PC-9 (cell line): ENCODE data around the gene RD3L. TPM values are rescaled to one million over a fixed set of nuclear protein-coding genes. Genes with fewer than 3 reads are reported as not detected.

Experiments used
- BruUV-seq: library from RNA; stranded (reverse); fragments of 400-500 nt; replicated peaks from 2 replicates; lab custom pipeline; 2021; lab: Mats Ljungman, UMichigan
- CTCF ChIA-PET: fragments of 300-600 bp; sonication (Branson Sonifier 250); formaldehyde crosslinking; loops from one replicate; lab custom pipeline; 2022; ENCODE audit warnings: antibody characterized with exemption; lab: Charles Lee
- POLR2A ChIA-PET: fragments of 300-600 bp; sonication (Branson Sonifier 250); formaldehyde crosslinking; loops from one replicate; lab custom pipeline; 2022; ENCODE audit warnings: antibody characterized with exemption; ENCODE audit not compliant: unreplicated experiment; lab: Charles Lee
- DNase-seq, 2 experiments: peaks; one replicate each; pipeline versions ENCODE4 v3.0.0 to v3.0.0-alpha.2; 2015 to 2022; ENCODE audit warnings: mixed read lengths in 1 of 2
- H2AFZ ChIP-seq: fragments of 200-600 bp; sonication (generic); 2 replicates; pipeline ENCODE4 v1.8.1; 2017; ENCODE audit warnings: antibody characterized with exemption
- H3F3A ChIP-seq: fragments of 200-600 bp; sonication (generic); 2 replicates; pipeline ENCODE4 v1.8.1; 2017; ENCODE audit warnings: antibody characterized with exemption, mild to moderate bottlenecking, low read depth; ENCODE audit not compliant: insufficient read depth
- H3K27ac ChIP-seq: fragments of 200-600 bp; sonication (generic); 2 replicates; pipeline ENCODE4 v1.6.1; 2016; ENCODE audit warnings: mixed run types
- H3K27me3 ChIP-seq: fragments of 200-600 bp; sonication (generic); 2 replicates; pipeline ENCODE4 v1.6.1; 2016; ENCODE audit warnings: low read depth, mixed run types; ENCODE audit not compliant: insufficient read depth
- H3K36me3 ChIP-seq: fragments of 200-600 bp; sonication (generic); 2 replicates; pipeline ENCODE4 v1.6.1; 2016; ENCODE audit warnings: low read depth, mixed run types
- H3K4me1 ChIP-seq: fragments of 200-600 bp; sonication (generic); replicated peaks from 2 replicates; pipeline ENCODE4 v1.6.1; 2016; ENCODE audit warnings: mixed run types; ENCODE audit not compliant: insufficient read depth
- H3K4me2 ChIP-seq: fragments of 200-600 bp; sonication (generic); 2 replicates; pipeline ENCODE4 v1.6.1; 2017; ENCODE audit warnings: mixed run types
- H3K4me3 ChIP-seq: fragments of 200-600 bp; sonication (generic); 2 replicates; pipeline ENCODE4 v1.6.1; 2016; ENCODE audit warnings: mixed run types
- H3K79me2 ChIP-seq: fragments of 200-600 bp; sonication (generic); 2 replicates; pipeline ENCODE4 v1.6.1; 2017; ENCODE audit warnings: low read depth, mixed run types
- H3K9me2 ChIP-seq: fragments of 200-600 bp; sonication (generic); 2 replicates; pipeline ENCODE4 v1.8.1; 2017; ENCODE audit warnings: mild to moderate bottlenecking; ENCODE audit not compliant: insufficient read depth
- H3K9me3 ChIP-seq: fragments of 200-600 bp; sonication (generic); 2 replicates; pipeline ENCODE4 v1.8.1; 2016; ENCODE audit warnings: low read depth; ENCODE audit not compliant: insufficient read depth
- H4K20me1 ChIP-seq: fragments of 200-600 bp; sonication (generic); 2 replicates; pipeline ENCODE4 v1.8.1; 2017; ENCODE audit not compliant: insufficient read depth
- EZH2 ChIP-seq: fragments of 200-600 bp; sonication (generic); IDR thresholded peaks from 2 replicates; pipeline ENCODE4 v1.8.0; 2017; ENCODE audit warnings: antibody characterized with exemption, low read depth
- intact Hi-C: fragments of 100-400 bp; cut with micrococcal nuclease; formaldehyde crosslinking; loops from one replicate; pipeline ENCODE4 v1.10.0; 2022; ENCODE audit not compliant: unreplicated experiment
- total RNA-seq: library from RNA; stranded (reverse); gene quantifications from 2 replicates; pipeline ENCODE4 v1.2.3, GENCODE V29; 2021
- TF ChIP-seq, protein P1 (sequence below): fragments of 200-600 bp; sonication (generic); conservative IDR thresholded peaks from 2 replicates; pipeline ENCODE4 v1.6.1; 2017; ENCODE audit warnings: mixed run types, antibody characterized with exemption, mild to moderate bottlenecking, moderate library complexity

Gene RD3L
- total RNA-seq, 1 experiment from 2014 or later = not detected

DNA sequence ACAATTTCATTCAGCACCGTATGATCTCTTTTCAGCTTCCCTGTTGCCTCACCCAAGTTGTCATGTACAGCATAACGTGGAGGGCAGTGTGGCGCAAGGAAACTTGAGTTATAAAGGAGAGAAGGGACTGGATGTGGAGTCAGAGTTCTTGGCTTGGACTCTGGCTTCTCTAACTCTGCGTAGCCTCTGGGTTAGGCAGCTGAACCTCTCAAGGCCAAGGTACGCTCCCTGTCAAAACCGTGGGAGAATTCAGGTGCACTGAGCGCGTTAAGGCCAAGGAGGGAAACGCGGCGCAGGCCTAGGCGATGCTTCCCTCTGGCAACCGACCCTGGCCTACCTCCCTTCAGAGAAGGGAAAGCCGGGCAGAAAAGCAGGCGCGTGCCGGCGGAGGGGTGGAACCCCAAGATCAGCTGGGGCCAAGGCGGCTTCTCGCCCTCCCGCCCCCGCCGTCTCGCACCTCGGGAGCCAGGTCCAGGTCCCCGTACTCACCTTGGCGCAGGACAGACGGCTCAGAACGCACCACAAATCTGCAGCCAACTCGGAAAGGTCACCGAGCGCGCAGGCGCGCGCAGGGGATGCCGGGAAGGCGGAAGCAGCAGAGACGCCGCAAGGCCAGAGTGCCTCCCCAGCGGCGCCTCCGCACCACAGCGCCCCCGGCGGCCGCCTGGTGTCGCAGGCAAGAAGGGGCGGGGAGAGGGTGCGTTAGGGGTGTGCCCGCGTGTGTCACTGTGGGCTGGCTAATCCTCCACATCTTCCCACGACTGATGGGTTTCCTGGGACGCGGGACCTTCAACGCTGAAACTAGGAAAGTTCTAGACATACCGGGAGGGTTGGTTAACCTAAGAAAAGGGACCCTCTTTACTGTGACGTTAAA, 21.1 kb downstream of the RD3L start:
- Histone ChIP-seq H3K4me3 (peak overlapping the region; percentile 100), H3K9me2 (no peaks in the 10 kb centered on the region), H3K27me3 (no peaks in the 10 kb centered on the region), H3K4me2 (peak overlapping the region; percentile 85), H2AFZ (peak overlapping the region; percentile 79), H3K9me3 (no peaks in the 10 kb centered on the region), H3K79me2 (peaks cover 50% of the 10 kb centered on the region), H3K36me3 (peaks cover 16% of the 10 kb centered on the region), H3K4me1 (peaks cover 14% of the 10 kb centered on the region), H3F3A (peaks cover 18% of the 10 kb centered on the region), H3K27ac (peak overlapping the region; percentile 90), H4K20me1 (peaks cover 24% of the 10 kb centered on the region)
- intact Hi-C loops = loop anchor here (5.0 kb wide), 2 partner anchors 56 to 156 kb away; no protein-coding TSS in a partner anchor
- CTCF ChIA-PET = interaction anchor here (0.7 kb wide), 1 partner anchor 368 kb away, joined by 3 read pairs; no protein-coding TSS in a partner anchor
- POLR2A ChIA-PET = interaction anchor here (0.5 to 0.7 kb wide), 3 partner anchors 37 to 325 kb away, joined by 3 to 7 read pairs (median 3); no protein-coding TSS in a partner anchor
- TSS peak; percentile 75 for BruUV-seq
- DNase-seq = peak; percentile 78 to 96
- TF ChIP-seq EZH2 = no peak
- TF ChIP-seq, protein P1, sequence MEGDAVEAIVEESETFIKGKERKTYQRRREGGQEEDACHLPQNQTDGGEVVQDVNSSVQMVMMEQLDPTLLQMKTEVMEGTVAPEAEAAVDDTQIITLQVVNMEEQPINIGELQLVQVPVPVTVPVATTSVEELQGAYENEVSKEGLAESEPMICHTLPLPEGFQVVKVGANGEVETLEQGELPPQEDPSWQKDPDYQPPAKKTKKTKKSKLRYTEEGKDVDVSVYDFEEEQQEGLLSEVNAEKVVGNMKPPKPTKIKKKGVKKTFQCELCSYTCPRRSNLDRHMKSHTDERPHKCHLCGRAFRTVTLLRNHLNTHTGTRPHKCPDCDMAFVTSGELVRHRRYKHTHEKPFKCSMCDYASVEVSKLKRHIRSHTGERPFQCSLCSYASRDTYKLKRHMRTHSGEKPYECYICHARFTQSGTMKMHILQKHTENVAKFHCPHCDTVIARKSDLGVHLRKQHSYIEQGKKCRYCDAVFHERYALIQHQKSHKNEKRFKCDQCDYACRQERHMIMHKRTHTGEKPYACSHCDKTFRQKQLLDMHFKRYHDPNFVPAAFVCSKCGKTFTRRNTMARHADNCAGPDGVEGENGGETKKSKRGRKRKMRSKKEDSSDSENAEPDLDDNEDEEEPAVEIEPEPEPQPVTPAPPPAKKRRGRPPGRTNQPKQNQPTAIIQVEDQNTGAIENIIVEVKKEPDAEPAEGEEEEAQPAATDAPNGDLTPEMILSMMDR = peak; percentile 92

- peaks cover 28% of the 10 kb centered on the region for H3F3A ChIP-seq
- CTCF ChIA-PET = interaction anchor here (0.6 kb wide), 1 partner anchor 97 kb away, joined by 6 read pairs; no protein-coding TSS in a partner anchor
- BruUV-seq = no TSS peak
- TF ChIP-seq EZH2 = no peak
- TF ChIP-seq, protein P1 = no peak
- no peak overlapping the region for H3K27ac ChIP-seq
- H4K20me1 ChIP-seq = peaks cover 48% of the 10 kb centered on the region
- no peaks in the 10 kb centered on the region for H3K9me2 ChIP-seq
- peaks cover 31% of the 10 kb centered on the region for H3K36me3 ChIP-seq
- peaks cover 7% of the 10 kb centered on the region for H3K4me1 ChIP-seq
- H3K4me3 ChIP-seq = no peak overlapping the region
- no peaks in the 10 kb centered on the region for H3K27me3 ChIP-seq
- H2AFZ ChIP-seq = no peak overlapping the region
- DNase-seq = no peak
- POLR2A ChIA-PET = no interaction called here
- peaks cover 65% of the 10 kb centered on the region for H3K79me2 ChIP-seq
- intact Hi-C loops = no loop called here
- no peak overlapping the region for H3K4me2 ChIP-seq
- H3K9me3 ChIP-seq = no peaks in the 10 kb centered on the region
These were observed 25.6 kb downstream of the RD3L start for GRCh38 chr14:103916636-103917262.

- H3K36me3 ChIP-seq = peaks cover 31% of the 10 kb centered on the region
- peaks cover 29% of the 10 kb centered on the region; the same call in 1 of the 2 replicates for H3F3A ChIP-seq
- no peak overlapping the region for H3K4me3 ChIP-seq
- intact Hi-C loops = no loop called here
- H3K9me2 ChIP-seq = no peaks in the 10 kb centered on the region
- BruUV-seq = no TSS peak
- peaks cover 58% of the 10 kb centered on the region for H3K79me2 ChIP-seq
- no peak overlapping the region for H2AFZ ChIP-seq
- H3K27ac ChIP-seq = no peak overlapping the region
- no peak for TF ChIP-seq EZH2
- TF ChIP-seq, protein P1 = no peak
- ChIA-PET POLR2A (no interaction called here), CTCF (interaction anchor here (0.7 kb wide), 1 partner anchor 8 kb away, joined by 3 read pairs; no protein-coding TSS in a partner anchor)
- H3K27me3 ChIP-seq = no peaks in the 10 kb centered on the region
- H3K9me3 ChIP-seq = no peaks in the 10 kb centered on the region
- H4K20me1 ChIP-seq = peaks cover 52% of the 10 kb centered on the region
- DNase-seq = no peak
- H3K4me1 ChIP-seq = peaks cover 7% of the 10 kb centered on the region
- H3K4me2 ChIP-seq = no peak overlapping the region
These were observed 26.7 kb downstream of the RD3L start for GRCh38 chr14:103915616-103916015.
